Effector CD4-positive, alpha-beta T cell (primary cell): ENCODE data around the gene ARHGAP15.

Source experiments
- DNase-seq: peaks from one replicate; pipeline ENCODE4 v3.0.0-alpha.2; 2020

The ARHGAP15 gene

GRCh38 chr2:143740431-143740830 is 611.2 kb downstream of the ARHGAP15 start:
- no peak for DNase-seq

DNA sequence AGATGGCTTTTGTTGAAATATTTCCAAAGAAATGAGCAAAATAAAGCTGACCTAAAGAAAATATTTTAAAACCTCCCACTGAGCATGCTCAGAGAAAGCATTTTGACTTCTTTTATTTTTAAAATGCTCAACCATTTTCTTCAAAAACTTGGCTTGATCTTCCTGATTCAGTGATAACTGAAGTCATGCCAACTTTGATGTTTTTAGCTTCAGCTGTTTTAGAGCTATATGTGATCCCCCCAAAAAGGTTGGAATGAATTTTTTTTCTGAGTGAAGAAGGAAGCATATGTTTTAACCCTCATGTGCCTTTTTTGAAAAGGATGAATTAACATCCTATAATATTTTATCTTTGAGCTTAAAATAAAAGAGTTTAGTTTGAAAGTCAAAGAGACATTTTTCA is 612.0 kb downstream of the ARHGAP15 start:
- DNase-seq, result no peak

DNA sequence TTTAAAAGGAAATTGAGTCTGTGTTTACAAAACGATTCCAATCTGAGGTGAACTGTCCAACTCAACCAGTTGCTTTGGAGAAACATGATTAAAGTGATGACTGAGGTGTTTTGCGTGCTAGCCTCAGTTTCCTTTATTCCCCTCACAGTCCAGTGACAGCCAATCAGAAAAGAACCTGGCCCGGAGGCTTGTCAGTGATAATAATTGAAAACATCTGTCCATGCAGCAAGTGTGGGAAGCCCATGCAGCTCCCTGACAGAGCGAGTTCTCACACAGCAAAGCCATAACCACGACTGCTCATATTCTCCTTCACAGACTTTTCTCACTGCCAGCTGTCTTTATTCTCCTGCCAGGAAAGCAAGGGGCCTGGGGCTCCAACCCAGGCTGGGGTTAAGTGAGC is 613.4 kb downstream of the ARHGAP15 start:
- DNase-seq, result no peak

GRCh38 chr2:143744114-143744513 is 614.9 kb downstream of the ARHGAP15 start:
- no peak for DNase-seq

DNA sequence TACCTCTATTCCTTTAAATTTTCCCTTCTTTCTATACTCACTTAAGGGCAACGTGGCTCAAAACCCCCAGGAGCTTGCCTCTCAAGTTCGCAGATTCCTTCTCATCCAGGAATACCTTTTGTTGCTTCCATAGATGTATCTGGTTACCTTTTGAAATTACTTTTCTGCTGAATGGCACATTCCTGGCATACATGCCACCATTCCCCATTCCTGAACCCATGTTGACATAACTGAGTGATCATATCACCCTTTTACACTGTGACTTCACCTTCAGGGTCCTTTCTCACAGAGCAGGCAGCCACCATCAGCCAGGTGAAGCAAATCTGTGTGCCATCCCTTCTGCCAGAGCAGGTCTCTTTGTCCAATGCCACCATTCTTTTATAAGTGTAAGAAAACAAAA is 615.8 kb downstream of the ARHGAP15 start:
- DNase-seq, result no peak

- no peak for DNase-seq
These were observed 625.5 kb downstream of the ARHGAP15 start for GRCh38 chr2:143754742-143755141.

- no peak for DNase-seq
These were observed 629.6 kb downstream of the ARHGAP15 start for GRCh38 chr2:143758629-143759330.

DNA sequence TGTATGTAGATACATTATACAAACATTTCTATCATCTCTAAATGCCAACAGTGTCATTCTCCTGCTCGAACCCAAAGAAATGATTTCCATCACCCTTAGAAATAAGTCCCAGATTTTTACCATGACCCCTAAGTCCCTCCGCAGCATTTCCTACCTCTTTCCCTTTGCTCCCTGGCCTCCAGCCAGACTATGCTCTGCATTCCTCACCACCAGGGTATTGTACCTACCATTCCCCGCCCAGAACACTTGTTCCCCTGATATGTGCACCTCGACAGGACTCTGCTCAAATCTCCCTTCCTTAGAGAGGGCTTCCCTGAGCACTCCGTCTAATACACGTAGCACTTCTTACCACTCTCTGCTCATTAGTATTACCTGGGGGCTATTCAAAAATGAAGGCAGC is 630.2 kb downstream of the ARHGAP15 start:
- no peak for DNase-seq

DNA sequence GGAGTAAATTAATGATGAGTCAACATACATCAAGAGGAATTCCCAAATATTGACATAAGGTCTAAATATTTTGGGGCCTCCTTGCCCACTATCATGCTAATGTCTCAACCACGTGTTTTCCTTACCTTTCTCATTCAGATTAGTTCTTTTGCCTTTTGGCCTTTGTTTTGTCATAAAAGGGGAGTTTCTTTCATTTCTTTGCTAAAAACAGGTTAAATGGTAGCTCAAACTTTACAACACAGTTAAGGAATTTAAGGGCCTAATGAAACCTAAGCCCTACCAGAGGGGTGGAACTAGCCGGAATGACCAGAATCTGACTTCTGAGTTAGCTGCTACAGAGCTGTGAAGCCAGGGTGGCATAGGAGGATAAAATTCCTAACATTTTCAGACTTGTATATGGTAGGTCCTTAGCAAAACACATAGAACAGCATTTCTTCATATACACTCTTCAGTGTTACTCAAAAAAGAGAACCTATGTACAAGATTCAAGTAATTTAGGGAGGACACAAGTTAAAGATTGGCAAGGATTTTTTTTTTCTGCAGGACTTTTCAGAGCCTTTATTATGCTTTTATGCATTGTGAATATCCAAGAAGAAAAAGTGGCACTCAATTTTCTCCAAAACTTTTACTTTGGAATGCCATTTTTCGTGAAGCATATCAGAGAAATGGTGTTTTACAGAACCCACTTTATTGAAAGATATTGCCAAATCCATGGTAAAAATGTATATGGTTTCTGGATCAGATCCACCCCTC is 633.1 kb downstream of the ARHGAP15 start:
- no peak for DNase-seq

- no peak for DNase-seq
These were observed 635.0 kb downstream of the ARHGAP15 start for GRCh38 chr2:143764261-143764660.

- DNase-seq, result no peak
These were observed 635.5 kb downstream of the ARHGAP15 start for GRCh38 chr2:143764706-143765105.

DNA sequence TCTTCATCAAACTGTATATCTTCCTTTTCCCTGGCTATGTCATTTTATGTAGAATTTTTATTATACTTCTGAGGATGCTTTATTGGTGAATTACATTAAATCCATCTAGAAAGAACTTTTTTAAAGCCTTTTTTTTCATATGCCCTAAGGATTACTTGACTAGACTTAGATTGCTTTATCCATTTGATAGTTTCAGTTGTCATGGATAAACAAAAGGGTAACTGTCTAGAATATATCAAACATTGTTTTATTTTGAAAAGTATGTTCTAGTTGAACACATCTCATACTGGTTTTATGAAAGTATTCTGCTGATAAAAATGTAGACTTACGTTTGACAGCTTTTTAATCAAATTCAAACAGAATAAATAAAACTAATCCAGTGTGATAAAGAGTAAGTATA is 639.8 kb downstream of the ARHGAP15 start:
- DNase-seq, result no peak

- no peak for DNase-seq
These were observed 642.7 kb downstream of the ARHGAP15 start for GRCh38 chr2:143771939-143772338.

DNA sequence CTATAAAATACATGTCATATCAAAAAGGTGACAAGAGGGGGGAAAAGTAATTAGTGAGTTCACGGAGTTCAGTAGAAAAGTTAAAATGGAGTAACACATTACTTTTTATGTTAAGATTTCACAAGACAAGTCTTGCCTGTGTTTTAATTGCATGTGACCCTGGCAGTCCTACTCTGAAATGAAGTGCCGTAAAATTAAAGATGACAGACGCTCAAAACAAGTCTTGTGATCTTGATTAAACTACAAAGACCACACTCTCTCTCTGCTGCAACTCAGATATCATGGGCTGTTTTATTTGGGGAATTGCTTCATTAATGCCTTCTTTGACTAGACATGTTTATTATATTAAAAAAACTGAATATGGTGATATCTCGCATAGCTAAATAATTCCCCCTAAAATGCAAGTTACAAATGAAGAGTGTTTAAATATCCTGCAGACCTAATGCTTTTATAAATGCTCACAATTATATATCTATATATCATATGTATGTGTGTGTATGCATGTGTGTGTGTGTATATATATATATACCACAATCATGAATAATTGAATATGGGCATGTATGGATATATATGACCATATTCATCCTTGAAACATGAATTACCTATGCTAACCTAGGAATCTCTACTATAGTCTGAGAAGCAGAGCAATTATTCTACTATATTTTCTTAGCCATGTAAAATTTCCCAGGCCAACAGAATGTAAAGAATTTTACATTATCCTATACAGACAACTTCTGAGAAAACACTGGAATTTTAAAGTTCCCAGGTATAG is 647.5 kb downstream of the ARHGAP15 start:
- DNase-seq, result no peak

- DNase-seq, result no peak
These were observed 649.8 kb downstream of the ARHGAP15 start for GRCh38 chr2:143779021-143779420.

DNA sequence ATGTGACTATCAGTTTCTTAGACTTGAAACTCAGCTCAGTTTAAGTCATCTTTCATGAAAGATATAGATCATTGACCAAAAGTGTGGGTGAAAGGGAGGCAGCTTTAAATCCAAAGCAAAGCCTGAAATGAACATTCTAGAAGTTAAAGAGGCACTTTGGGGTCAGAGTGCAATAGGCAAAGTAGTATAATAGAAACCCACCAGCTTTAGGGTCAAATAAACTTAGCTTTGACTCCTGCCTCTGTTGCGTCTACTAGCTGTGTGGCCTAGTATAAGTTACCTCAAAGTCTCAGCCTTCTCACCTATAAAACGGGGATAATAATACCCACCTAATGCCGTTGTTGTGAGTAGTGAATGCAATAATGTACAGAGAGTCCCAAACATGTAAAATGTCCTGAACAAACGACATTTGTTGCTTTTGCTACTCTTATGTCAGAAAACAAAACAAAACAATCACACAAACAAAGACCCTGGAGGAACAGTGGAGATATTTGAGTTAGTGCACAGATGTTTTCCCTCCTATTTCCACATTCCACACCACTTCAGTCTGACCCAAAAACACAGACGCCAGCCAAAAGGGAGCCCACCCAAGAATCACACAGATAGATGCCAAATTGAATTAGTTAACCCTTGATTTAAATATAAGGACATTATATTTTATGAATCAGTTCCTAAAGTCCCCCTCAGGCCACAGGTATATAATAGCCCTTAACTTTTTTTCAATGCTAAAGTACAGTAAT is 657.0 kb downstream of the ARHGAP15 start:
- no peak for DNase-seq

DNA sequence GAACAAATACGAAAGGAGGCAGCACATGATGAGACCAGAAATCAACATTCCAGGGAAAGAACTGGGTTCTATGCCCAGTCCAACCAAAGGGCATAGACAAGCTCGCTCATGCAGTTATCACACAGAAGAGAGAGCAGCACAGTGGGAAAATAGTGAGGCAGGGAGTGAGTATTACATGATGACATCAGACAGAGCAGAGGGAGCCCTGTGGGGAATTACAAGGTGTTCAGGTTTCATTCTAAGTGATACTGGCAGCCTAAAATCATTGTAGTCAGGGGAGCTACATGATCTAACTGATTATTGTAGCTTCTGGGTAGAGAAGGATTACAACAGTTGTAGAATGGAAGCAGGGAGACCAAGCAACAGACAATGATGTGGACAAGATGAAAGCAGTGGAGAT is 658.5 kb downstream of the ARHGAP15 start:
- DNase-seq, result no peak

DNA sequence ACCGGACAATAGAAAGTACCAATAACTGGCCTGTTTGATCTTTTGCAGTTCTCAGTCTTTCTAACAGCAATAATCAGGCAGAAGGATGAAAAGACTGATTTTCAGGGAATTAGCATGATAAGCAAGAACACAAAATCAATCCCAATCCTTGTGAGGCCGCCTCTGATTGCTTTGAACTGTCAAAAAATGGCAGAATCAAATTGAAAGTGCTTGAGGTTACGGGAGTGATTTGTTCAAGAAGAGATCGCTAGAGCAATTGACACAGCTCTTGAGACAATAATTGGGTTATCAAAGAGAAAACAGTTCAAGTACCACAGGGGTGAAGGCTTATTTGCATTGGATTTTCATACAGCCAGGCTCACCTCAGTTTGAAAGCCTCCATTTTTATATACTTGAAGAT is 663.4 kb downstream of the ARHGAP15 start:
- DNase-seq, result no peak

GRCh38 chr2:143793381-143793780 is 664.2 kb downstream of the ARHGAP15 start:
- DNase-seq, result no peak

- DNase-seq, result no peak
These were observed 666.8 kb downstream of the ARHGAP15 start for GRCh38 chr2:143796051-143796450.

DNA sequence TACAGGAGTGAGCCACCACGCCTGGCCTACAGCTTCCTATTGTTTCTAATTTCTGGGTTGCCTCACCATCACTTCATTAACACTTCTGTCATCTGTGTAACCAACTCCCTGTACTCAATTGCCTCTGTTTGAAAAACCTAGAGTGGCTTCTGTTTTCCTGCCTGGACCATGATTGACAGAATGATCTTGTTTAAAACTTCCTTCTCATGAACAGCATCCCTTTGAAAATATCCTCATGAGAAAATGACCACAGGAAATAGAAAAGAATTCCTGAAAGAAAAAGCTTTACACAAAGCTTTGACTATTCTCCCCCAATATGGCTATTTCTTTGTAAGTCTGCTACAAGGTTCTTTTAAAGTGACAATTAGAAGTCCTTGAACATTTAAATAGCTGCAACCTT is 672.3 kb downstream of the ARHGAP15 start:
- DNase-seq, result no peak

- DNase-seq, result no peak
These were observed 673.0 kb downstream of the ARHGAP15 start for GRCh38 chr2:143802242-143802641.
